HepG2 (cell line): ENCODE results near the gene MAPK7. TPM values are rescaled to one million over a fixed set of nuclear protein-coding genes. Genes with fewer than 3 reads are reported as not detected.

Source experiments
- AFF4 ChIP-seq: sonication (generic); formaldehyde crosslinking; IDR thresholded peaks from 2 replicates; pipeline ENCODE4 v1.4.0; 2020; ENCODE audit warnings: missing genetic modification reagents
- ATF2 ChIP-seq: sonication (generic); formaldehyde crosslinking; IDR thresholded peaks from 2 replicates; pipeline ENCODE4 v1.4.0; 2020; ENCODE audit warnings: missing genetic modification reagents
- ATF7-NPFF ChIP-seq: sonication (generic); formaldehyde crosslinking; IDR thresholded peaks from 2 replicates; pipeline ENCODE4 v1.8.1; 2023; ENCODE audit warnings: mild to moderate bottlenecking, low read depth, missing genetic modification reagents, moderate library complexity
- IRF2 ChIP-seq: IDR thresholded peaks from 2 replicates; pipeline ENCODE4 v1.6.1; 2018; ENCODE audit warnings: missing genetic modification reagents, missing compliant biosample characterization
- JARID2 ChIP-seq: sonication (generic); formaldehyde crosslinking; IDR thresholded peaks from 2 replicates; pipeline ENCODE4 v1.8.1; 2023; ENCODE audit warnings: missing genetic modification reagents, inconsistent platforms; ENCODE audit not compliant: insufficient replicate concordance
- KAT8 ChIP-seq: IDR thresholded peaks from 2 replicates; pipeline ENCODE4 v1.6.1; 2016; ENCODE audit warnings: missing genetic modification reagents, missing compliant biosample characterization
- MXD4 ChIP-seq: IDR thresholded peaks from 2 replicates; pipeline ENCODE4 v1.6.1; 2016; ENCODE audit warnings: mild to moderate bottlenecking, missing biosample characterization, missing genetic modification reagents
- REXO4 ChIP-seq: sonication (generic); formaldehyde crosslinking; IDR thresholded peaks from 2 replicates; pipeline ENCODE4 v1.8.0; 2022; ENCODE audit warnings: missing genetic modification reagents, mild to moderate bottlenecking, borderline replicate concordance
- SCMH1 ChIP-seq: sonication (generic); formaldehyde crosslinking; IDR thresholded peaks from 2 replicates; pipeline ENCODE4 v1.9.0; 2021; ENCODE audit warnings: missing genetic modification reagents, mild to moderate bottlenecking, borderline replicate concordance
- SP140L ChIP-seq: sonication (generic); formaldehyde crosslinking; IDR thresholded peaks from 2 replicates; pipeline ENCODE4 v1.4.0; 2020; ENCODE audit warnings: missing genetic modification reagents, borderline replicate concordance
- TFDP1 ChIP-seq: IDR thresholded peaks from 2 replicates; pipeline ENCODE4 v1.6.1; 2016; ENCODE audit warnings: missing compliant biosample characterization, missing genetic modification reagents, borderline replicate concordance
- TOPORS ChIP-seq: sonication (generic); formaldehyde crosslinking; IDR thresholded peaks from 2 replicates; pipeline ENCODE4 v1.8.0; 2023; ENCODE audit warnings: mild to moderate bottlenecking, missing genetic modification reagents
- ZFP41 ChIP-seq: sonication (generic); formaldehyde crosslinking; IDR thresholded peaks from 2 replicates; pipeline ENCODE4 v1.4.0; 2020; ENCODE audit warnings: mild to moderate bottlenecking, missing genetic modification reagents, borderline replicate concordance
- ZFYVE20 ChIP-seq: sonication (generic); formaldehyde crosslinking; IDR thresholded peaks from 2 replicates; pipeline ENCODE4 v1.8.0; 2023; ENCODE audit warnings: low read depth, mild to moderate bottlenecking, moderate library complexity, missing genetic modification reagents, borderline replicate concordance
- ZNF230 ChIP-seq: sonication (generic); formaldehyde crosslinking; IDR thresholded peaks from 2 replicates; pipeline ENCODE4 v1.4.0; 2020; ENCODE audit warnings: mild to moderate bottlenecking, missing genetic modification reagents
- ZNF232 ChIP-seq: sonication (generic); formaldehyde crosslinking; IDR thresholded peaks from 2 replicates; pipeline ENCODE4 v1.4.0; 2020; ENCODE audit warnings: missing genetic modification reagents, borderline replicate concordance
- ZNF234 ChIP-seq: sonication (generic); formaldehyde crosslinking; conservative IDR thresholded peaks from 2 replicates; pipeline ENCODE4 v1.5.1; 2020; ENCODE audit warnings: mild to moderate bottlenecking, missing genetic modification reagents
- ZNF362 ChIP-seq: sonication (generic); formaldehyde crosslinking; IDR thresholded peaks from 2 replicates; pipeline ENCODE4 v1.4.0; 2020; ENCODE audit warnings: missing genetic modification reagents, mild to moderate bottlenecking, borderline replicate concordance
- ZNF598 ChIP-seq: sonication (generic); formaldehyde crosslinking; IDR thresholded peaks from 2 replicates; pipeline ENCODE4 v1.5.1; 2020; ENCODE audit warnings: mild to moderate bottlenecking, missing genetic modification reagents, borderline replicate concordance
- ZNF737 ChIP-seq: sonication (generic); formaldehyde crosslinking; IDR thresholded peaks from 2 replicates; pipeline ENCODE4 v1.5.0; 2020; ENCODE audit warnings: missing genetic modification reagents, mild to moderate bottlenecking, borderline replicate concordance
- ZNF816 ChIP-seq: sonication (generic); formaldehyde crosslinking; IDR thresholded peaks from 2 replicates; pipeline ENCODE4 v1.8.0; 2022; ENCODE audit warnings: missing genetic modification reagents, mild to moderate bottlenecking, borderline replicate concordance
- polyA plus RNA-seq, 8 experiments: library from polyadenylated mRNA; depleted of rRNA in 3 of 8; stranded (reverse) in 7 of 8; unstranded in 1 of 8; fragments of >200 nt; fragmentation: Illumina TruSeq in 4 of 8; extraction: Trizol in 4 of 8; gene quantifications; 2 replicates each; pipeline versions ENCODE4 v1.2.1 to v1.2.3, GENCODE V29; 2011 to 2016; ENCODE audit warnings: low read depth in 4 of 8, missing spikeins in 1 of 8, mixed read lengths in 1 of 8; ENCODE audit not compliant: insufficient read depth in 1 of 8
- total RNA-seq, 5 experiments: library from RNA; depleted of rRNA; stranded (reverse); fragments of >200 nt; fragmentation: Illumina TruSeq; extraction: Trizol; gene quantifications; 2 replicates each; pipeline ENCODE4 v1.2.3, GENCODE V29; 2016; ENCODE audit warnings: low read depth in 1 of 5

MAPK7 gene
- total and polyA plus RNA-seq, 2 of the 13 experiments (the other 11 are each of a cell fraction or from before 2014, with no cell fraction given): 2.9 to 5.9 TPM

- TF ChIP-seq IRF2 (peak; percentile 68; the same call in 1 of the 2 replicates), ZNF232 (CRISPR knock-in tag) (peak; percentile 84; the same call in 1 of the 2 replicates), AFF4 (CRISPR knock-in tag) (no peak), ZNF737 (CRISPR knock-in tag) (no peak), ZNF234 (no peak), JARID2 (no peak), REXO4 (no peak), ZNF816 (no peak; the same call in 1 of the 2 replicates), ZFP41 (no peak), MXD4 (CRISPR knock-in tag) (0 out of 2 replicates have a peak, but pooled peaks have one; percentile 54), ATF7-NPFF (CRISPR knock-in tag) (no peak; the same call in 1 of the 2 replicates), SP140L (peak; percentile 60), ZNF230 (CRISPR knock-in tag) (no peak), TOPORS (CRISPR knock-in tag) (no peak), ZNF598 (peak; percentile 95), KAT8 (CRISPR knock-in tag) (peak; percentile 74), ZNF362 (CRISPR knock-in tag) (no peak; the same call in 1 of the 2 replicates), SCMH1 (CRISPR knock-in tag) (no peak), TFDP1 (peak; percentile 40; the same call in 1 of the 2 replicates), ZFYVE20 (CRISPR knock-in tag) (no peak), ATF2 (no peak; the same call in 1 of the 2 replicates)
Observed at GRCh38 chr17:19338031-19338990, 40.0 kb upstream of the MAPK7 start (continued).
